Measurements from ENCODE around the gene SCO1.

Gene SCO1

GRCh38 chr17:10724546-10725195, 27.3 kb upstream of the SCO1 start:
- H3K9me3 ChIP-seq (ENCODE audit: insufficient read depth, low read length, severe bottlenecking): no peaks in the 10 kb centered on the region
- no peaks in the 10 kb centered on the region for H4K20me1 ChIP-seq (ENCODE audit: insufficient read depth, low read length)
- DNase-seq (no peak), ATAC-seq (ENCODE audit: insufficient read depth, low read depth) (no peak)
- H3K27ac ChIP-seq (ENCODE audit: low read length): no peak overlapping the region
- TF ChIP-seq CTCF (IDR thresholded peaks at IDR 0.05; ENCODE audit: borderline replicate concordance, extremely low read depth, low read length, poor library complexity, severe bottlenecking): no peak
- no peak for TF ChIP-seq EZH2 (IDR thresholded peaks at IDR 0.05; ENCODE audit: borderline replicate concordance, low read depth, low read length, severe bottlenecking)
- no peak overlapping the region for H2AFZ ChIP-seq (ENCODE audit: low read depth, low read length)
- H3K9ac ChIP-seq (ENCODE audit: low read depth, low read length): no peak overlapping the region
- H3K4me3 ChIP-seq (ENCODE audit: low read depth in 1 of 2, low read length in 2 of 2): no peak overlapping the region
- no peak overlapping the region for H3K4me2 ChIP-seq (ENCODE audit: insufficient read depth, low read length)
- H3K4me1 ChIP-seq (ENCODE audit: insufficient read depth, low read length): no peaks in the 10 kb centered on the region
- no peaks in the 10 kb centered on the region for H3K36me3 ChIP-seq (ENCODE audit: insufficient read depth, low read length)
- H3K79me2 ChIP-seq (ENCODE audit: insufficient read depth, low read length): no peaks in the 10 kb centered on the region
- H3K27me3 ChIP-seq (ENCODE audit: insufficient read depth, low read length, poor library complexity): no peaks in the 10 kb centered on the region

GRCh38 chr17:10718547-10718946, 21.2 kb upstream of the SCO1 start:
- Histone ChIP-seq H3K4me1 (ENCODE audit: insufficient read depth, low read length) (no peaks in the 10 kb centered on the region), H3K79me2 (ENCODE audit: insufficient read depth, low read length) (no peaks in the 10 kb centered on the region), H3K4me3 (ENCODE audit: low read depth in 1 of 2, low read length in 2 of 2) (no peak overlapping the region), H3K36me3 (ENCODE audit: insufficient read depth, low read length) (0 out of 2 replicates have a peak, but pooled peaks cover 2% of the 10 kb centered on the region), H3K4me2 (ENCODE audit: insufficient read depth, low read length) (no peak overlapping the region), H3K9ac (ENCODE audit: low read depth, low read length) (no peak overlapping the region), H4K20me1 (ENCODE audit: insufficient read depth, low read length) (no peaks in the 10 kb centered on the region), H3K27ac (ENCODE audit: low read length) (no peak overlapping the region), H3K9me3 (ENCODE audit: insufficient read depth, low read length, severe bottlenecking) (no peaks in the 10 kb centered on the region), H2AFZ (ENCODE audit: low read depth, low read length) (no peak overlapping the region), H3K27me3 (ENCODE audit: insufficient read depth, low read length, poor library complexity) (no peaks in the 10 kb centered on the region)
- no peak for ATAC-seq (ENCODE audit: insufficient read depth, low read depth)
- no peak for TF ChIP-seq EZH2 (IDR thresholded peaks at IDR 0.05; ENCODE audit: borderline replicate concordance, low read depth, low read length, severe bottlenecking)
- no peak for TF ChIP-seq CTCF (IDR thresholded peaks at IDR 0.05; ENCODE audit: borderline replicate concordance, extremely low read depth, low read length, poor library complexity, severe bottlenecking)
- DNase-seq: no peak

- Histone ChIP-seq H4K20me1 (ENCODE audit: insufficient read depth, low read length) (no peaks in the 10 kb centered on the region), H3K27ac (ENCODE audit: low read length) (no peak overlapping the region), H3K9me3 (ENCODE audit: insufficient read depth, low read length, severe bottlenecking) (no peaks in the 10 kb centered on the region), H3K9ac (ENCODE audit: low read depth, low read length) (no peak overlapping the region), H3K36me3 (ENCODE audit: insufficient read depth, low read length) (peaks cover 22% of the 10 kb centered on the region), H3K4me2 (ENCODE audit: insufficient read depth, low read length) (no peak overlapping the region), H3K79me2 (ENCODE audit: insufficient read depth, low read length) (no peaks in the 10 kb centered on the region), H3K27me3 (ENCODE audit: insufficient read depth, low read length, poor library complexity) (no peaks in the 10 kb centered on the region), H2AFZ (ENCODE audit: low read depth, low read length) (no peak overlapping the region), H3K4me1 (ENCODE audit: insufficient read depth, low read length) (no peaks in the 10 kb centered on the region), H3K4me3 (ENCODE audit: low read depth in 1 of 2, low read length in 2 of 2) (no peak overlapping the region)
- no peak for DNase-seq
- no peak for TF ChIP-seq EZH2 (IDR thresholded peaks at IDR 0.05; ENCODE audit: borderline replicate concordance, low read depth, low read length, severe bottlenecking)
- TF ChIP-seq CTCF (IDR thresholded peaks at IDR 0.05; ENCODE audit: borderline replicate concordance, extremely low read depth, low read length, poor library complexity, severe bottlenecking): no peak
- no peak for ATAC-seq (ENCODE audit: insufficient read depth, low read depth)
Measured at GRCh38 chr17:10716218-10716617, 18.9 kb upstream of the SCO1 start.

Measured in DND-41 (cell line).